ENCODE results near the gene RP9. TPM values are rescaled to one million over a fixed set of nuclear protein-coding genes. Genes with fewer than 3 reads are reported as not detected.

The RP9 gene
- total RNA-seq, 1 experiment from 2014 or later: 29.1 TPM

- Mint-ChIP-seq H3K36me3 (ENCODE audit: insufficient read depth, unreplicated experiment) (no peaks in the 10 kb centered on the region), H3K27me3 (ENCODE audit: insufficient read depth, unreplicated experiment) (no peaks in the 10 kb centered on the region), H3K27ac (ENCODE audit: low read depth, unreplicated experiment) (no peak overlapping the region), H3K9me3 (ENCODE audit: unreplicated experiment) (no peaks in the 10 kb centered on the region), H3K4me3 (ENCODE audit: unreplicated experiment) (no peak overlapping the region), H3K4me1 (ENCODE audit: insufficient read depth, unreplicated experiment) (no peaks in the 10 kb centered on the region)
- BruUV-seq (replicated peaks): no TSS peak
- intact Hi-C loops (cut with micrococcal nuclease): no loop called here
- no peak for DNase-seq (ENCODE audit: unreplicated experiment)
- no peak for TF ChIP-seq CTCF (IDR thresholded peaks at IDR 0.05; ENCODE audit: unreplicated experiment)
- POLR2A ChIA-PET: no interaction called here
- CTCF ChIA-PET: no interaction called here
These were observed 46.6 kb upstream of the RP9 start for GRCh38 chr7:33155811-33156210.

- CTCF ChIA-PET: interaction anchor here (0.6 to 1.7 kb wide), 2 partner anchors 33 to 1128 kb away, joined by 3 to 4 read pairs; no protein-coding TSS in a partner anchor
These were observed 42.9 kb upstream of the RP9 start for GRCh38 chr7:33152087-33152486.

GRCh38 chr7:33145156-33145555, 36.0 kb upstream of the RP9 start:
- ChIA-PET CTCF (no interaction called here), POLR2A (no interaction called here)
- Mint-ChIP-seq H3K9me3 (ENCODE audit: unreplicated experiment) (peaks cover 7% of the 10 kb centered on the region), H3K27ac (ENCODE audit: low read depth, unreplicated experiment) (no peak overlapping the region), H3K27me3 (ENCODE audit: insufficient read depth, unreplicated experiment) (no peaks in the 10 kb centered on the region), H3K4me3 (ENCODE audit: unreplicated experiment) (no peak overlapping the region), H3K4me1 (ENCODE audit: insufficient read depth, unreplicated experiment) (no peaks in the 10 kb centered on the region), H3K36me3 (ENCODE audit: insufficient read depth, unreplicated experiment) (no peaks in the 10 kb centered on the region)
- no peak for DNase-seq (ENCODE audit: unreplicated experiment)
- intact Hi-C loops (cut with micrococcal nuclease): no loop called here
- BruUV-seq (replicated peaks): no TSS peak
- no peak for TF ChIP-seq CTCF (IDR thresholded peaks at IDR 0.05; ENCODE audit: unreplicated experiment)

More at GRCh38 chr7:33152087-33152486, 42.9 kb upstream of the RP9 start:
- no TSS peak for BruUV-seq (replicated peaks)
- intact Hi-C loops (cut with micrococcal nuclease): no loop called here
- H3K4me1 Mint-ChIP-seq (ENCODE audit: insufficient read depth, unreplicated experiment): no peaks in the 10 kb centered on the region
- DNase-seq (ENCODE audit: unreplicated experiment): no peak
- POLR2A ChIA-PET: interaction anchor here (0.6 kb wide), 1 partner anchor 76 kb away, joined by 3 read pairs; no protein-coding TSS in a partner anchor
- H3K36me3 Mint-ChIP-seq (ENCODE audit: insufficient read depth, unreplicated experiment): no peaks in the 10 kb centered on the region
- H3K27me3 Mint-ChIP-seq (ENCODE audit: insufficient read depth, unreplicated experiment): no peaks in the 10 kb centered on the region
- H3K9me3 Mint-ChIP-seq (ENCODE audit: unreplicated experiment): no peaks in the 10 kb centered on the region
- no peak overlapping the region for H3K4me3 Mint-ChIP-seq (ENCODE audit: unreplicated experiment)
- H3K27ac Mint-ChIP-seq (ENCODE audit: low read depth, unreplicated experiment): no peak overlapping the region
- TF ChIP-seq CTCF (IDR thresholded peaks at IDR 0.05; ENCODE audit: unreplicated experiment): no peak

GRCh38 chr7:33143996-33144718, 35.0 kb upstream of the RP9 start:
- TF ChIP-seq CTCF (IDR thresholded peaks at IDR 0.05; ENCODE audit: unreplicated experiment): no peak
- ChIA-PET POLR2A (no interaction called here), CTCF (no interaction called here)
- no peaks in the 10 kb centered on the region for H3K4me1 Mint-ChIP-seq (ENCODE audit: insufficient read depth, unreplicated experiment)
- H3K4me3 Mint-ChIP-seq (ENCODE audit: unreplicated experiment): no peak overlapping the region
- intact Hi-C loops (cut with micrococcal nuclease): no loop called here
- no TSS peak for BruUV-seq (replicated peaks)
- no peaks in the 10 kb centered on the region for H3K27me3 Mint-ChIP-seq (ENCODE audit: insufficient read depth, unreplicated experiment)
- H3K27ac Mint-ChIP-seq (ENCODE audit: low read depth, unreplicated experiment): no peak overlapping the region
- no peaks in the 10 kb centered on the region for H3K36me3 Mint-ChIP-seq (ENCODE audit: insufficient read depth, unreplicated experiment)
- DNase-seq (ENCODE audit: unreplicated experiment): no peak
- peaks cover 7% of the 10 kb centered on the region for H3K9me3 Mint-ChIP-seq (ENCODE audit: unreplicated experiment)
